HEK293T (cell line): ENCODE measurements around the gene SUPT3H.

ENCODE experiments used
- ARNT ChIP-seq: fragments of 450-650 bp; IDR thresholded peaks from 2 replicates; pipeline ENCODE4 v1.6.1; 2017; ENCODE audit warnings: mild to moderate bottlenecking
- CTBP1 ChIP-seq: fragments of 450-650 bp; IDR thresholded peaks from 2 replicates; pipeline ENCODE4 v1.6.1; 2016; ENCODE audit warnings: borderline replicate concordance
- PKNOX1 ChIP-seq: fragments of 450-650 bp; IDR thresholded peaks from 2 replicates; pipeline ENCODE4 v1.6.1; 2016
- SP1 ChIP-seq: fragments of 450-650 bp; IDR thresholded peaks from 2 replicates; pipeline ENCODE4 v1.6.1; 2017
- TARDBP ChIP-seq: fragments of 450-650 bp; IDR thresholded peaks from 2 replicates; pipeline ENCODE4 v1.6.1; 2016

- TF ChIP-seq CTBP1 (no peak), TARDBP (no peak), PKNOX1 (no peak), ARNT (no peak), SP1 (no peak)
Observed at GRCh38 chr6:45047573-45047972, 330.2 kb downstream of the SUPT3H start.
